Ammon's horn (tissue), 1 donor: ENCODE data around the gene ZNF146.
"Not testable (repeated sequence)": the region's sequence is repeated elsewhere in the genome, so short reads cannot be mapped to it uniquely, and the experiment has no call there.

Source experiments
- DNase-seq: peaks from one replicate; pipeline ENCODE4 v3.0.0-alpha.2; 2016; ENCODE audit warnings: low spot score

ZNF146 gene

DNA sequence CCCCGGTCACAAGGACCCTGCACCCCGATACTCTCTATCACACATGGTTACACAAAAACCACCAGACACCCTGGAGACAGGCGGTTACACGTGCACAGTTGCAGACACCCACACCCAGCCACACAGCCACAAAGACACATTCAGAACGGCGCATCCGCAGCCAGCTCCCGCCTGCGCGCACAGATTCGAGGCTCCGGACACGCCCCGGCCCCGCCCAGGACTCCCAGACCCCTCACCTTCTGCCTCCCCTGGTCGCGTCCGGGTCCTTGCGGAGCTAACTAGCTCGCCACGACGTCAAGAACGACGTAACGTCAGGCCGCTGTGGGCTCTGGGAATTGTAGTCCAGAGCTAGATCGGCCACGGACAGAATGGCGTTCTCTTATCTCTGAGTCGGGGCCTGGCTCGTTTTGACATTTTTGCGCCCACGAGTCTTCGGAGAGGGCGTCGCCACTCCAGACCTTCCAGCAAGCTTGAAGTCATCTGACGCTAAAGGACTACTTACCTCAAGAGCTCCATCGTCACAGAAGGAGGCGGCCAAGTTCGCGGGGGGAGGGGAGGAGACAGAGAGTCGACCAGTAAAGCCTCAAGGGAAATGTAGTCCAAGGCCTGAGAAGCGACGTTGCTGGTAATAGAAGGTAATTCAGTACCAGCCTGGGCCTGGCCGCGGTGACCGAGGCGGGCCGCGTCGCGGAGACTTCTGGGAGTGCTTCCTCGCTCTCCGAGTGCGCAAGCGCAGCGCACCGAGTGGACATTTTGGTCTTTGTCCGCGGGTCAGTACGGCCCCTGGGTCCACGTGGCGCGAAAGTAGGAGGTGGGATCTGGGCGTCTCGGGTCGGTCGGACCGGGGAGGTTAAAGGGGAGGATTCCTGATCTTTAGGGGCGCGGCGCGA is at the start of gene ZNF146, which contains the start of gene ZNF565:
TSS of gene ZNF146 (plus strand) at position 721 of the 890 bp plus-strand sequence. CDS start 21,335 bp downstream, outside the sequence.
TSS of gene ZNF565 (minus strand) at position 280 of the 890 bp plus-strand sequence. CDS start 12,680 bp downstream, outside the sequence.
- peak; percentile 99 for DNase-seq

DNA sequence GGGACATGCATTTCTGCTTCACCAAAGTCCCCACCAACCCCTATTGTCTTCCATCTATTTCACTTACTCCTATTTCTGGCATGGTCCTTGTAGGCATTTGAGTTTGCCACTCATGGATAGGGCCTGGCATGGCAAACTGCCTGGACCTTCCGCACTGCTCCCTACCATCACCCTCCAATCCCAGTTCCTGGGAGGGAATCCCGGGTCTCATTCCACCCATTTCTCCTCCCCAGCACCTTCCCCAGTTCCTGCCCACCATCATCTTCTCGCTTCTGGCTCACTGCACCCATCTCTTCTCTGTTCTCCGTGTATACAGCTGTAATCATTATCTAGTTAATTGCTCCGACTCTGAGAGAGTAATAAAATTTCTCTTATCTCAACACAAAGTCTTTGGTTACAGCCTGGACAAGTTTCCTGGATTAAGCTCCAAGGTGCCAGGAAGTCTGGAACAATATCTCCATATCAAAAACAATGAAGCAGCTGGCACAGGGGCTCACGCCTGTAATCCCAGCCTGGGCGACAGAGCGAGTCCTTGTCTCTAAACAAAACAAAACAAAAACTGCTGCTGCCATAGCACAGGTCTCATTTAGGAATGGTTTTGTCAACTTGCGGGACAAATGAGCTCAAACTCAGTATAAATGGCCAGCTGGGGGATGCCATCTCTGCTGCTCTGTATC is 45.7 kb upstream of the ZNF146 start:
- DNase-seq = no peak

DNA sequence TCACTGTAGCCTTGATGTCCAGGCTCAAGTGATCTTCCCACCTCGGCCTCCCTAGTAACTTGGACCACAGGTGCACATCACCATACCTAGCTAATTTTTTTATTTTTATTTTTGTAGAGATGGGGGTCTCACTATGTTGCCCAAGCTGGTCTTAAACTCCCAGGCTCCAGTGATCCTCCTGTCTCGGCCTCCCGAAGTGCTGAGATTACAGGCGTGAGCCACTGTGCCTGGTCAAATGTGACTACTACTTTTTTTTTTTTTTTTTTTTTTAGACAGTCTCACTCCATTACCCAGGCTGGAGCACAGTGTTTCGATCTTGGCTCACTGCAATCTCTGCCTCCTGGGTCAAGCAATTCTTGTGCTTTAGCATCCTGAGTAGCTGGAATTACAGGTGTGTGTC is 42.1 kb upstream of the ZNF146 start:
- no peak for DNase-seq

- not testable (repeated sequence) for DNase-seq
These were observed 41.1 kb upstream of the ZNF146 start for GRCh38 chr19:36173846-36174245.

DNA sequence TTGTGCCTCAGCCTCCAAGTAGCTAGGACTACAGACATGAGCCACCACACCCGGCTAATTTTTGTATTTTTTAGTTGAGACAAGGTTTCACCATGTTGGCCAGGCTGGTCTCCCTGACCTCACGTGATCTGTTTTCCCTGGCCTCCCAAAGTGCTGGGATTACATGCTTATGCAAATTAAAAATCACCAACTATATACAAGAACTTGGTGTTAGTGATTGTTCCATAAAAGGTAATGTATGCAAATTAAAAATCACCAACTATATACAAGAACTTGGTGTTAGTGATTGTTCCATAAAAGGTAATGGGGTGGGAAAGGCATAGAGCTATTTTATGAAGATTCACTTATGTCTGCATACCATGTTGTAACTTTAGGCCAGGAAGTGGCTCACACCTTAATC is 35.8 kb upstream of the ZNF146 start:
- not testable (repeated sequence) for DNase-seq

GRCh38 chr19:36182612-36183244 is 32.2 kb upstream of the ZNF146 start:
- DNase-seq = no peak

DNA sequence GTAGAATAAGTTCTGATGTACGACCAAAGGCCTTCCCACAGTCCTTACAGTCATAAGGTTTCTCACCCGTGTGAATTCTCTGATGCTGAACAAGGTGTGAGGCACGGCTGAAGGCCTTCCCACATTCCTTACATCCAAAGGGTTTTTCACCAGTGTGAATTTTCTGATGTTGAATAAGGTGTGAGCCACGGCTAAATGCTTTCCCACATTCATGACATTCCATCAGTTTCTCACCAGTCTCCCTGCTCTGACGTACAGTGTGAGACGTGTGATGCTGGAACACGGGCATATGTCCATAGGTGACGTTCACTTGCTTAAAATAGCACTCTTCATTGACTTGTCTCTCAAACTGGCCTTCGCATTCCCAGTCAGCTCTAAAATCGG is 31.7 kb upstream of the ZNF146 start:
- DNase-seq = no peak

- DNase-seq = not testable (repeated sequence)
These were observed 28.2 kb upstream of the ZNF146 start for GRCh38 chr19:36186722-36187121.

DNA sequence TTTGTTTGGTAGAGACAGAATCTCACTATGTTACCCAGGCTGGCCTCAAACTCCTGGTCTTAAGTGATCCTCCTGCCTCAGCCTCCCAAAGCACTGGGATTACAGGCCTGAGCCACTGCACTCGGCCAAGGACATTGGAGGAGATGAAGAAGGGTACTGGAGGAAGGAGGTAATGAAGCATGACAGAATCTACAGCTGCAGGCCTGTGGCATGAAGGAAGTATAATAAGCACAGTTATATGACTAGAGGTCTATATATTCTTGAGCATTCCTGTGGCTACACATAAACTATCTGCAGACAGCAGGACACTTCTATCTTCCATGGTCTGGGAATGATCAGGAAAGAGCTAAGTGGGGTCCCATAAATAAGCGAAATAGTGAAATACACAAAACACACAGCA is 18.7 kb upstream of the ZNF146 start:
- no peak for DNase-seq

DNA sequence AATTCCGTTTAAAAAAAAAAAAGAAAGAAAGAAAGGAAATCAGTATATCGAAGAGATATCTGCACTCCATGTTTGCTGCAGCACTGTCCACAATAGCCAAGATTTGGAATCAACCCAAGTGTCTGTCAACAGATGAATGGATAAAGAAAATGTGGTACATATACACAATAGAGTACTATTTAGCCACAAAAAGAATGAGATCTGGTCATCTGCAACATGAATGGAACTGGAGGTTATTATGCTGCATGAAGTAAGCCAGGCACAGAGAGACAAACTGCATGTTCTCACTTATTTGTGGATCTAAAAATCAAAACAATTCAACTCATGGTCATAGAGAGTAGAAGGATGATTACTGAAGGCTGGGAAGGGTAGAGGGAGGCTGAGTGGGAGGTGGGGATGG is 16.8 kb upstream of the ZNF146 start:
- peak; percentile 90 for DNase-seq

- DNase-seq = no peak
These were observed 13.2 kb upstream of the ZNF146 start for GRCh38 chr19:36201684-36202083.

- DNase-seq = no peak
These were observed 11.6 kb upstream of the ZNF146 start for GRCh38 chr19:36203293-36203692.

GRCh38 chr19:36207605-36208252 is 7.2 kb upstream of the ZNF146 start:
- no peak for DNase-seq

DNA sequence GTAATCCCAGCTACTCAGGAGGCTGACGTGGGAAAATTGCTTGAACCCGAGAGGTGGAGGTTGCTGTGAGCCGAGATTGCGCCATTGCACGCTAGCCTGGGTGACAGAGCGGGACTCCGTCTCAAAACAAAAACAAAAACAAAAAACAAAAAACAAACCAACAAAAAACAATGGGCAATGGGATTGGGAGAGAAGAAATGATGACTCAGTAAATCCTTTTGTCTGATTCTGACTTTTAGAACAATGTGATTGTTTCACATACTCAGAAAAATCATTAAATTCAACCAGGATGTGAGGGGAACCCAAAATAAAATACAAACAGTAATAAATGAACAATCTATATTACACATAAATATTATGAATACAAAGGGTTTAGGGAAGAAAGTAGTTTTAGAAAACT is 5.5 kb upstream of the ZNF146 start:
- DNase-seq = no peak

- no peak for DNase-seq
These were observed 4.4 kb upstream of the ZNF146 start for GRCh38 chr19:36210497-36210896.

DNA sequence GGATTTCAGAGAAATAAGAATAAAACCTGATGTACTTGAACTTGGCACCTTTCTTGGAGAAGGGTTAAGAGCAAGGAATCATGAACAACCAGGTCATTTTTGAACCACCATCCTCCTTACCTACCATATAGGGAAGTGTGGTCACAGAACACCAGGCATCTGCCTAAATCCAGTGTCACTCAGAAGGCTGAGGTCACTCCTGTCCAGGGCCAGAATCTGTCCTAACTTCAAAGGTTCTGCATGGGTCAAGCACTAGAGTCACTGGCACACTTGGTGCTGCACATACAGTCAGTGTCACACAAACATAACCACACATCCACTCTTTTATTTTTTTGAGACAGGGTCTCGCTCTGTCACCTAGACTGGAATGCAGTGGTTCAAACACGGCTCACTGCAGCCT is 2.0 kb upstream of the ZNF146 start:
- DNase-seq = no peak

DNA sequence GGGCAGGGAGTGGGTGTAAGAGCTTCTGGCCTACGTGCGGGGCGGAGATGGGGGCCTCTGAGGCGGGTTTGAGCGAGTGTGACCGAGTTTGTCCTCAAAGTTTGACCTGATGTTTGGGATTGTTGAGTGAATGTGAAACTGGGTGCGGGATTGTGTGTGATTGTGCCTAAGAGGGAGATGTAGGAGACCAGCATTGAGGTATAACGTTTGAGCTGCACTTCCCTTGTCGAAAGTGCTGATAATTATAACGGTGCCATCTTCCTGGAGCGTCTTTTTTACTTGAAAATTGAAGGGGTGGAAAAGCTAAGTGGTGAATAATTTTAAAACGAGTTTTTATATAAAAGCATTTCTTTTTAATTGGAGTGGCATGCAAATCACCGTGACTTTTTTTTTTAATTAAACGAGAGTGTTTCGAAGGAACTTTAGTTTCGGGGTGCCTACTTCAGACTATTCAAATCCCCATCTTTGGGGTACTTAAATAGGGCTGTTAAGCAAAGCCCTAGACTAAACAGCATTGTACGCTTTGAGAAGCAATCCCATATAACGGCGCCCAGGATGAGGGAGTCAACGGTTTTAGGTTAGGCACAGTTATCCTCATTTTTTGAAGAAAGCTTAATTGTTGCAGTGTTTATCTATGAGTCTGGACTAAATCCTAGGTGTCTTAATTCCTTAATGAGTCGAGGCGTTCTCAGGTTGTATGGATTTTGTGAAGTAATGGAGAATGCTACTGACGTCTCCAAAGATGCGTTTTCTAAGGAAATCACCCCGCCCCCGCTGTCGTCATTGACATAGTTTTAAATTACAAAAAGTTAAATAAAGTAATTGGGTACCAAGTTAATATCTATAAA is 594 bp downstream of the ZNF146 start:
- DNase-seq = no peak

- DNase-seq = no peak
These were observed 6.6 kb downstream of the ZNF146 start for GRCh38 chr19:36221474-36221873.

DNA sequence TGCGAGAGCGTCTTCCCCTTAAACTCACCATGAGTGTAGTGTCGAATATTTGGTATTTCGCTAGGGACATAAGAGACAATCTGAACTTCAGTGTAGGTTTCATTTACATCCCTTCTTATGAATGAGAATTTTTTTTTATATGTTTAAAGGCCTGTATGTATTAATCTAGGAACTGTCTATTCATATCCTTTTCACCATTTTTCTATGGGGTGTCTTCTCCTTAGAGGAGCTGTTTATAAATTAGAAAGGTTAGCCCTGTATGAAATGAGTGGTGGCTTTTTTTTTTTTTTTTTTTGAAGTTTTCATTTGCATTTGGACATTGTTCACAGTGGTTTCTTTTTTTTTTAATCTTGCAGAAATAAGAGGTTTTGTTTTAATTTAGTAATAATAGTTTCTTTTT is 7.6 kb downstream of the ZNF146 start:
- DNase-seq = no peak

- no peak for DNase-seq
These were observed 10.4 kb downstream of the ZNF146 start for GRCh38 chr19:36225219-36225892.

- not testable (repeated sequence) for DNase-seq
These were observed 18.7 kb downstream of the ZNF146 start for GRCh38 chr19:36233626-36234025.
